HG02943 (cell line): ENCODE measurements around the gene PODXL2.

ENCODE experiments used
- ATAC-seq: cut with Tn5 transposase; IDR thresholded peaks from one replicate; pipeline ENCODE4 v1.9.1; 2021; ENCODE audit warnings: mild to moderate bottlenecking, low read depth, moderate library complexity; ENCODE audit not compliant: unreplicated experiment

The PODXL2 gene

GRCh38 chr3:127628788-127629466 lies at the start of gene PODXL2:
TSS of gene PODXL2 (plus strand) at chr3:127629185. CDS start at chr3:127629220, 35 bp downstream.
- ATAC-seq, result no peak

- no peak for ATAC-seq
Observed at GRCh38 chr3:127580327-127581060, 48.5 kb upstream of the PODXL2 start.

- ATAC-seq, result no peak
Observed at GRCh38 chr3:127584734-127585133, 44.3 kb upstream of the PODXL2 start.

- ATAC-seq, result no peak
Observed at GRCh38 chr3:127585163-127585812, 43.7 kb upstream of the PODXL2 start.

GRCh38 chr3:127585813-127586413 lies 43.1 kb upstream of the PODXL2 start:
- ATAC-seq, result no peak

GRCh38 chr3:127587876-127588275 lies 41.1 kb upstream of the PODXL2 start:
- no peak for ATAC-seq

- ATAC-seq, result no peak
Observed at GRCh38 chr3:127588806-127589577, 40.0 kb upstream of the PODXL2 start.

- ATAC-seq, result no peak
Observed at GRCh38 chr3:127589600-127590281, 39.2 kb upstream of the PODXL2 start.

- ATAC-seq, result peak; percentile 22
Observed at GRCh38 chr3:127590282-127590592, 38.7 kb upstream of the PODXL2 start.

- peak; percentile 73 for ATAC-seq
Observed at GRCh38 chr3:127590593-127591465, 38.2 kb upstream of the PODXL2 start, which contains the start of gene TPRA1. TSS of gene TPRA1 (minus strand) at chr3:127590733. CDS start at chr3:127580146, 10,587 bp downstream.

- ATAC-seq, result no peak
Observed at GRCh38 chr3:127593178-127593577, 35.8 kb upstream of the PODXL2 start.

GRCh38 chr3:127595303-127595702 lies 33.7 kb upstream of the PODXL2 start:
- ATAC-seq, result no peak

- no peak for ATAC-seq
Observed at GRCh38 chr3:127597020-127597771, 31.8 kb upstream of the PODXL2 start.

GRCh38 chr3:127598841-127599570 lies 30.0 kb upstream of the PODXL2 start:
- no peak for ATAC-seq

- no peak for ATAC-seq
Observed at GRCh38 chr3:127600749-127601456, 28.1 kb upstream of the PODXL2 start.

- no peak for ATAC-seq
Observed at GRCh38 chr3:127604035-127604434, 24.9 kb upstream of the PODXL2 start.
